Mucosa of descending colon (tissue), 3 donors: ENCODE measurements around the gene CLIP2. TPM values are rescaled to one million over a fixed set of nuclear protein-coding genes. Genes with fewer than 3 reads are reported as not detected.
"Not testable (repeated sequence)": the region's sequence is repeated elsewhere in the genome, so short reads cannot be mapped to it uniquely, and the experiment has no call there.

Experiments used
- ATAC-seq: fragments of 200-7000 bp; cut with Tn5 transposase; one replicate; pipeline ENCODE4 v1.9.1; 2020; ENCODE audit warnings: mild to moderate bottlenecking, moderate library complexity
- DNase-seq, 3 donors: peaks; one replicate each; pipeline ENCODE4 v3.0.0-alpha.2; 2020
- H3K36me3 ChIP-seq: fragments of 200-600 bp; one replicate; pipeline ENCODE4 v1.8.0; 2021; ENCODE audit warnings: low read depth, mild to moderate bottlenecking
- H3K4me1 ChIP-seq: fragments of 200-600 bp; one replicate; pipeline ENCODE4 v1.8.0; 2021; ENCODE audit warnings: low read depth, mild to moderate bottlenecking
- H3K4me3 ChIP-seq: fragments of 200-600 bp; one replicate; pipeline ENCODE4 v1.8.0; 2021; ENCODE audit warnings: mild to moderate bottlenecking
- H3K9me3 ChIP-seq: fragments of 200-600 bp; one replicate; pipeline ENCODE4 v1.8.0; 2021; ENCODE audit warnings: mild to moderate bottlenecking
- intact Hi-C, 2 donors: fragments of 100-400 bp; cut with DNase I in 1 of 2; cut with micrococcal nuclease in 1 of 2; formaldehyde crosslinking; loops; one replicate each; pipeline versions ENCODE4 v1.11.0 to v1.11.1; 2022; cut with DNase I, micrococcal nuclease
- total RNA-seq, 3 donors: library from RNA; stranded (reverse); fragmentation: NEBNext Ultra II Directional in 2 of 3; extraction: Animal tissue kit (Norgen Biotek cat#: 25700) in 2 of 3; gene quantifications; one replicate each; pipeline versions ENCODE4 v1.2.1 to v1.2.4, GENCODE V29; 2021 to 2023
- TF ChIP-seq, protein P1 (sequence below): fragments of 200-600 bp; IDR thresholded peaks from one replicate; pipeline ENCODE4 v1.8.0; 2022; ENCODE audit warnings: antibody characterized with exemption, mild to moderate bottlenecking
- donor health status: DM: no; HTN: no; CAD: no; lungs with moderate emphysema.
- donor health status: DM: no; HTN: no; CAD: no.
- donor health status: DM: no; HTN: yes; CAD: no.

The CLIP2 gene
- total RNA-seq, 3 donors from 2014 or later: 57.6 to 77.7 (median 67.1) TPM

DNA sequence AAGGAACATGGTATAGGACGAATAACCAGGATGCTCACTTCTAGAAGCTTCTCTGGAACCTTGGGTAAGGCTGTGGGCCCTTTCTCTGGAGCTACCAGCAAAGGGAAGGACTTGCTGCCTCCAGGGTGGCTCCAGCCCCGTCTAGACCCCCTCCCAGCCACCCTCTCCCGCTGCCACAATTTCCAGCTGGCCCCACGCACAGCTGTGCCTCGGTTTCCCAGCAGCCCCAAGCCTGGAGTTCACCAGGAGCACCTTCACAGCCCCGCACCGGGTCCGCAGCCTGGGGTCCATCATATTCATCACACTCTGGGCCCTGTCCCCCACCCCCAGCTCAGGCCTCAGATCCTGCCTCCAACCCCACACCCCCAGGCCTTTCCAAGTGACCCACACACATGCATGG, 128.9 kb downstream of the CLIP2 start:
- no peaks in the 10 kb centered on the region for H3K4me1 ChIP-seq
- intact Hi-C loops: no loop called here
- DNase-seq (no peak), ATAC-seq (no peak)
- TF ChIP-seq, protein P1, sequence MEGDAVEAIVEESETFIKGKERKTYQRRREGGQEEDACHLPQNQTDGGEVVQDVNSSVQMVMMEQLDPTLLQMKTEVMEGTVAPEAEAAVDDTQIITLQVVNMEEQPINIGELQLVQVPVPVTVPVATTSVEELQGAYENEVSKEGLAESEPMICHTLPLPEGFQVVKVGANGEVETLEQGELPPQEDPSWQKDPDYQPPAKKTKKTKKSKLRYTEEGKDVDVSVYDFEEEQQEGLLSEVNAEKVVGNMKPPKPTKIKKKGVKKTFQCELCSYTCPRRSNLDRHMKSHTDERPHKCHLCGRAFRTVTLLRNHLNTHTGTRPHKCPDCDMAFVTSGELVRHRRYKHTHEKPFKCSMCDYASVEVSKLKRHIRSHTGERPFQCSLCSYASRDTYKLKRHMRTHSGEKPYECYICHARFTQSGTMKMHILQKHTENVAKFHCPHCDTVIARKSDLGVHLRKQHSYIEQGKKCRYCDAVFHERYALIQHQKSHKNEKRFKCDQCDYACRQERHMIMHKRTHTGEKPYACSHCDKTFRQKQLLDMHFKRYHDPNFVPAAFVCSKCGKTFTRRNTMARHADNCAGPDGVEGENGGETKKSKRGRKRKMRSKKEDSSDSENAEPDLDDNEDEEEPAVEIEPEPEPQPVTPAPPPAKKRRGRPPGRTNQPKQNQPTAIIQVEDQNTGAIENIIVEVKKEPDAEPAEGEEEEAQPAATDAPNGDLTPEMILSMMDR: no peak
- no peaks in the 10 kb centered on the region for H3K9me3 ChIP-seq
- H3K4me3 ChIP-seq: no peak overlapping the region
- H3K36me3 ChIP-seq: no peaks in the 10 kb centered on the region

DNA sequence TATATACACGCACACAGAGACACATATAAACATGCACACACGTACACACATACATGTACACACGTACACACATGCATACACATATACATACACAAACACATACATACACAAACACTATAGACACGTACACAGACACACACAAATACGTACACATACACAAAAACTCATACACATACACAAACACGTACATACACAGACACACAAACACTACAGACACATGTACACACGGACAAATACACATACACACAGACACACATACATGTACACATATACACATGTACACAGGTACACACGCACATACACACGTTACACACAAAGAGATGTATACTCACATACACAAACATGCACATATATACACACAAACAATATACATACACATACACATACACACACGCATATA, 129.3 kb downstream of the CLIP2 start:
- TF ChIP-seq, protein P1: no peak
- Histone ChIP-seq H3K36me3 (no peaks in the 10 kb centered on the region), H3K4me3 (no peak overlapping the region), H3K9me3 (no peaks in the 10 kb centered on the region), H3K4me1 (no peaks in the 10 kb centered on the region)
- DNase-seq (no peak), ATAC-seq (no peak)
- intact Hi-C loops: no loop called here

DNA sequence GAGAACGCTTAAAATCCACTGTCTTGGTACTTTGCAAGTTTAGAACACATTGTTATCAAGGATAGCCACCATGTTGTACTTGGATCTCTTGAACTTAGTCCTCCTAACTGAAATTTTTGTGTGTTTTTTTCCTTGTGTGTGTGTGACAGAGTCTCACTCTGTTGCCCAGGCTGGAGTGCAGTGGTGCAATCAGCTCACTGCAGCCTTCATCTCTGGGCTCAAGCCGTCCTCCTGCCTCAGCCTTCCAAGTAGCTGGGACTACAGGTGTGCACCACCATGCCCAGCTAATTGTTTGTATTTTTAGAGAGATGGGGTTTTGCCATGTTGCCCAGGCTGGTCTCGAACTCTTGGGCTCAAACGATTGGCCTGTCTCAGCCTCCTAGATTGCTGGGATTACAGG, 130.0 kb downstream of the CLIP2 start:
- H3K4me1 ChIP-seq, intact Hi-C loops, H3K36me3 ChIP-seq, DNase-seq, H3K4me3 ChIP-seq, H3K9me3 ChIP-seq, ATAC-seq: not testable (repeated sequence)

DNA sequence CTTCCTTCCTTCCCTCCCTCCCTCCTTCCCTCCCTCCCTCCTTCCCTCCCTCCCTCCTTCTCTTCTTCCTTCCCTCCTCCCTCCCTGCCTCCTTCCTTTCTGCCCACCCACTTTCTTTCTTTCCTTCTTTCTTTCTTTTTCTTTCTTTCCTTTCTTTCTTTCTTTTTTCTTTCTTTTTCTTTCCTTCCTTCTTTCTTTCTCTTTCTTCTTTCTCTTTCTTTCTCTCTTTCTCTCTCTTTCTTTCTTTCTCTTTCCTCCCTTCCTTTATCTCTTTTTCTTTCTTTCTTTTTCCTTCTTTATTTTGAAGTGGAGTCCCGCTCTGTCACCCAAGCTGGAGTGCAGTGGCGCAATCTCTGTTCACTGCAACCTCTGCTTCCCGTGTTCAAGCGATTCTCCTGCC, 130.8 kb downstream of the CLIP2 start:
- Histone ChIP-seq H3K36me3 (no peaks in the 10 kb centered on the region), H3K4me3 (no peak overlapping the region), H3K9me3 (no peaks in the 10 kb centered on the region), H3K4me1 (no peaks in the 10 kb centered on the region)
- no peak for ATAC-seq
- TF ChIP-seq, protein P1: no peak
- intact Hi-C loops: loop anchor here in 1 of 2 donors (10.0 kb wide), 1 partner anchor 135 kb away; no protein-coding TSS in a partner anchor
- DNase-seq: no peak

DNA sequence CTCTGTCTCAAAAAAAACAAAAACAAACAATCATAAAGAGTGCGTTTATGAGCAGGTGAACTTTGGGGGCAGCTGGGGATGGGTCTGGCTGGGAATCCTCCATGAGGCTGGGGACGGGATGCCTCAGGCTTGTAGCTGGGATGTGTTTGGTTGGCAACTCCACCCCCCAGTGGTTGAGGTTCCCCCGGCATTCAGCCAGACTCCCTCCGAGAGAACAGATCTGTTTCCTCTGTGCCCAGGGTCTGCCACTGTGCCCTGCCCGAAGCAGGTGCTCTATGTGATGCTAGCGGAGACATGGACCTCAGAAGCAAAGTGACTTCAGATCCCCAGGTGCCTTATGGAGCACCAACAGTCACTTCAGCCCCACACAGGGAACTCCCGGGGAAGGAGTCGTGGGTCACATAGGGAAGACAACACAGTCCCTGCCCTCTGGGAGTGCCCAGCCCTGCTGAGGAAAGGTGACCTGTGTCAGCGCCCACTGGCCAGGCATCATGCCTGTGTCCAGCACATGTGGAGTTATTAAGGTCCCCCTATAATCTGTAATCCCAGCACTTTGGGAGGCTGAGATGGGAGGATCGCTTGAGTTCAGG, 135.2 kb downstream of the CLIP2 start:
- no peak for ATAC-seq
- Histone ChIP-seq H3K36me3 (no peaks in the 10 kb centered on the region), H3K9me3 (no peaks in the 10 kb centered on the region), H3K4me1 (no peaks in the 10 kb centered on the region), H3K4me3 (no peak overlapping the region)
- peak in 1 of 3 donors; percentile 12 for DNase-seq
- intact Hi-C loops: loop anchor here in 1 of 2 donors (10.0 kb wide), 1 partner anchor 130 kb away; no protein-coding TSS in a partner anchor
- TF ChIP-seq, protein P1: no peak

DNA sequence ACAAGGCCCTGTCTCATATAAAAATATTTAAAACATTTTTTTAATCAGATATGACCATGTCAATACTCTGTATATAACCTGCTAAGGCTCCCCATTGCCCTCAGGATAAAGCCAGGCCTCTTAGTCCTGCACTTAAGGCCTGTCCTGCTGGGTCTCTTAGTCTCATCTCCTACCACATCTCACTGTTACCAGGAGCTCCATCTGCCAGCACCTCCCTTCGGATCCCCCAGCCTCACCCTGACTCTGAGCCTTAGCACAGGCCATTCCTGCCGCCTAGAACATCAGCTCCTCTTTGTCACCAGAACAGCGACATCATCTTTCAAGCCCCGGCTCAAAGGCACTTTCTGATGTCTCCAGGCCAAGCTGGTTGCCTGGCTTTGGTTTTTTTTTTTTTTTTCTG, 138.8 kb downstream of the CLIP2 start:
- Histone ChIP-seq H3K36me3 (no peaks in the 10 kb centered on the region), H3K4me1 (no peaks in the 10 kb centered on the region), H3K9me3 (no peaks in the 10 kb centered on the region), H3K4me3 (no peak overlapping the region)
- ATAC-seq: no peak
- intact Hi-C loops: loop anchor here in 1 of 2 donors (10.0 kb wide), 1 partner anchor 127 kb away; no protein-coding TSS in a partner anchor
- no peak for DNase-seq
- TF ChIP-seq, protein P1: no peak
